Measurements from ENCODE around the gene RNF220. TPM values are rescaled to one million over a fixed set of nuclear protein-coding genes. Genes with fewer than 3 reads are reported as not detected.

Gene RNF220
- total and polyA plus RNA-seq, 2 donors (not counting 3 experiments of a cell fraction or from before 2014, with no cell fraction given) = 62.7 to 66.6 TPM

DNA sequence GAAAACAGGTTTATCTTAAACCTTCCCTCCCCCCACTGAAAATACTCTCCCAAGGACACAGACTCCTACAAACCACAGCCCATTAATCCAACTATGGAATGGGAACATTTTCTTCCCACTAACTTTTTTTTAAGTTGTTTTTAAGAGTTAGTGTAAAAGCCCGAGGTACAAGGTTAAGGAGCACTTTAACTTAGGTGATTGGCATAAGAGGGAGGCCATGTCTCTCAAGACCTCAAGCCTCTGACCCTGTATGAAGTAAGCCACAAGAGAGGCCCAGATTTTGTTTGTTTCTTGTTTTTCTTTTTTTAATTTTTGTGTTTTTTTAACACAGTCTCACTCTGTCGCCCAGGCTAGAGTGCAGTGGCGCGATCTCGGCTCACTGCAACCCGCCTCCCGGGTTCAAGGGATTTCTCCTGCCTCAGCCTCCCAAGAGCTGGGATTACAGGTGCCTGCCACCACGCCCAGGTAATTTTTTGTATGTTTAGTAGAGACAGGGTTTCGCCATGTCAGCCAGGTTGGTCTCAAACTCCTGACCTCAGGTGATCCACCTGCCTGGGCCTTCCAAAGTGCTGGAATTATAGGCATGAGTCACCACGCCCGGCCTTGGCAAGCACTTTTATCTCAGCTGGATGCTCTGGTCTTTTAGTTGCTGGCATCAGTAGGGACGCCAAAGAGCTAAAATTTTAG, 283.8 kb downstream of the RNF220 start:
- Histone ChIP-seq H3K27ac (ENCODE audit: insufficient read depth, low read depth, low read length) (no peak overlapping the region), H3K4me2 (ENCODE audit: insufficient read depth, low read length) (no peak overlapping the region), H3K27me3 (ENCODE audit: control insufficient read depth in 2 of 2, insufficient read depth in 2 of 2, low read length in 2 of 2) (peaks cover 5 to 11% of the 10 kb centered on the region in 2 experiments), H3K4me1 (ENCODE audit: control insufficient read depth, extremely low read depth, insufficient read depth, low read length) (no peaks in the 10 kb centered on the region), H3K79me2 (ENCODE audit: control insufficient read depth, insufficient read depth, low read length) (no peaks in the 10 kb centered on the region), H3K9me3 (replicated peaks; ENCODE audit: control insufficient read depth, insufficient read depth, low read length) (no peaks in the 10 kb centered on the region), H3K36me3 (ENCODE audit: control insufficient read depth in 2 of 2, extremely low read depth in 1 of 2, insufficient read depth in 2 of 2, low read length in 2 of 2) (no peaks in the 10 kb centered on the region), H2AFZ (ENCODE audit: low read depth, low read length) (no peak overlapping the region), H3K9me1 (replicated peaks; ENCODE audit: control insufficient read depth, extremely low read depth, insufficient read depth, low read length) (no peaks in the 10 kb centered on the region), H3K4me3 (replicated peaks in 1 of 3; ENCODE audit: insufficient read depth in 1 of 3, low read depth in 1 of 3, low read length in 3 of 3) (no peak overlapping the region), H4K20me1 (replicated peaks; ENCODE audit: control insufficient read depth, extremely low read depth, insufficient read depth, low read length) (no peaks in the 10 kb centered on the region), H3K9ac (replicated peaks; ENCODE audit: extremely low read depth, insufficient read depth, low read length) (no peak overlapping the region)
- no peak for FAIRE-seq
- dilution Hi-C loops (cut with MboI; ENCODE audit: extremely low pct_ligation_motif_present, low sequenced_read_pairs) (no loop called here), intact Hi-C loops (cut with micrococcal nuclease) (no loop called here)
- no TSS peak for BruUV-seq (replicated peaks)
- TF ChIP-seq EZH2 (IDR thresholded peaks at IDR 0.05; ENCODE audit: borderline replicate concordance, low read depth, low read length, severe bottlenecking) (no peak), POLR2A (IDR thresholded peaks at IDR 0.05; ENCODE audit: low read depth, low read length) (no peak), MYC (IDR thresholded peaks at IDR 0.05; ENCODE audit: low read depth, low read length) (no peak), FOS (IDR thresholded peaks at IDR 0.05; ENCODE audit: borderline replicate concordance, insufficient read depth, low read length) (no peak), JUN (IDR thresholded peaks at IDR 0.05; ENCODE audit: borderline replicate concordance, insufficient read depth, insufficient read length, low read depth) (no peak), GATA2 (IDR thresholded peaks at IDR 0.05; ENCODE audit: insufficient read depth, insufficient read length, low read depth, low read length) (no peak), POLR2AphosphoS5 (IDR thresholded peaks at IDR 0.05; ENCODE audit: insufficient read depth, low read depth, low read length) (no peak)
- TF ChIP-seq, protein P1, sequence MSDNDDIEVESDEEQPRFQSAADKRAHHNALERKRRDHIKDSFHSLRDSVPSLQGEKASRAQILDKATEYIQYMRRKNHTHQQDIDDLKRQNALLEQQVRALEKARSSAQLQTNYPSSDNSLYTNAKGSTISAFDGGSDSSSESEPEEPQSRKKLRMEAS (IDR thresholded peaks at IDR 0.05; ENCODE audit: insufficient read depth, insufficient read length) = no peak
- TF ChIP-seq, protein P2, sequence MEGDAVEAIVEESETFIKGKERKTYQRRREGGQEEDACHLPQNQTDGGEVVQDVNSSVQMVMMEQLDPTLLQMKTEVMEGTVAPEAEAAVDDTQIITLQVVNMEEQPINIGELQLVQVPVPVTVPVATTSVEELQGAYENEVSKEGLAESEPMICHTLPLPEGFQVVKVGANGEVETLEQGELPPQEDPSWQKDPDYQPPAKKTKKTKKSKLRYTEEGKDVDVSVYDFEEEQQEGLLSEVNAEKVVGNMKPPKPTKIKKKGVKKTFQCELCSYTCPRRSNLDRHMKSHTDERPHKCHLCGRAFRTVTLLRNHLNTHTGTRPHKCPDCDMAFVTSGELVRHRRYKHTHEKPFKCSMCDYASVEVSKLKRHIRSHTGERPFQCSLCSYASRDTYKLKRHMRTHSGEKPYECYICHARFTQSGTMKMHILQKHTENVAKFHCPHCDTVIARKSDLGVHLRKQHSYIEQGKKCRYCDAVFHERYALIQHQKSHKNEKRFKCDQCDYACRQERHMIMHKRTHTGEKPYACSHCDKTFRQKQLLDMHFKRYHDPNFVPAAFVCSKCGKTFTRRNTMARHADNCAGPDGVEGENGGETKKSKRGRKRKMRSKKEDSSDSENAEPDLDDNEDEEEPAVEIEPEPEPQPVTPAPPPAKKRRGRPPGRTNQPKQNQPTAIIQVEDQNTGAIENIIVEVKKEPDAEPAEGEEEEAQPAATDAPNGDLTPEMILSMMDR (IDR thresholded peaks at IDR 0.05; ENCODE audit: extremely low read depth in 1 of 2, insufficient read depth in 1 of 2, low read depth in 1 of 2, low read length in 2 of 2) = no peak
- ChIA-PET POLR2A (no interaction called here), CTCF (no interaction called here)
- no peak for DNase-seq (ENCODE audit: low read depth, low spot score)
